ENCODE measurements around the gene CEACAM7. TPM values are rescaled to one million over a fixed set of nuclear protein-coding genes. Genes with fewer than 3 reads are reported as not detected.

The CEACAM7 gene
- total RNA-seq, 1 experiment from 2014 or later = not detected

GRCh38 chr19:41702171-41702651, 14.1 kb upstream of the CEACAM7 start:
- no peak overlapping the region for H2AK5ac ChIP-seq (ENCODE audit: insufficient read length, low read length)
- H4K8ac ChIP-seq (replicated peaks; ENCODE audit: insufficient read length, low read depth, low read length) = no peak overlapping the region
- no peak overlapping the region for H3K4ac ChIP-seq (ENCODE audit: low read depth, low read length)
- whole genome bisulfite sequencing (ENCODE audit: extremely low coverage, insufficient read length, low lambda C conversion rate) = no CpG with 5 or more reads among the region's 3 CpGs
- H3K9me3 ChIP-seq (ENCODE audit: control insufficient read depth, low read depth, low read length) = peaks cover 26% of the 10 kb centered on the region
- no peak overlapping the region for H4K91ac ChIP-seq (ENCODE audit: insufficient read length, low read depth, low read length)
- no peak overlapping the region for H3K14ac ChIP-seq (ENCODE audit: insufficient read depth, low read length)
- no peaks in the 10 kb centered on the region for H3K79me2 ChIP-seq (ENCODE audit: insufficient read depth, low read length)
- H3T11ph ChIP-seq (ENCODE audit: low read length) = no peak overlapping the region
- H3K9ac ChIP-seq (ENCODE audit: extremely low read depth, insufficient read length, low read length) = no peak overlapping the region
- H2BK12ac ChIP-seq (ENCODE audit: insufficient read length, low read depth, low read length) = no peak overlapping the region
- H3K23ac ChIP-seq (ENCODE audit: insufficient read length, low read depth, low read length) = no peak overlapping the region
- Mint-ChIP-seq H3K36me3 (ENCODE audit: insufficient read depth in 1 of 3, low read depth in 3 of 3) (peaks cover 4 to 29% (median 8%) of the 10 kb centered on the region in 3 experiments; a peak in 5 of 7 replicates), H3K4me3 (no peak overlapping the region), H3K4me1 (no peaks in the 10 kb centered on the region), H3K9me3 (peaks cover 74 to 92% of the 10 kb centered on the region in 2 experiments), H3K27ac (no peak overlapping the region), H3K27me3 (ENCODE audit: low read depth) (peaks cover 2% of the 10 kb centered on the region)
- no peaks in the 10 kb centered on the region for H3K27me3 ChIP-seq (ENCODE audit: insufficient read depth, low read length)
- H3K23me2 ChIP-seq (ENCODE audit: insufficient read length, low read depth, low read length, poor library complexity, severe bottlenecking) = no peaks in the 10 kb centered on the region
- no peak overlapping the region for H4K5ac ChIP-seq (ENCODE audit: insufficient read length, low read depth, low read length)
- no peak for DNase-seq
- no peak overlapping the region for H3K18ac ChIP-seq (ENCODE audit: insufficient read length, low read depth, low read length)
- TF ChIP-seq CTCF (conservative IDR thresholded peaks at IDR 0.05) = no peak
- no peak overlapping the region for H3K4me2 ChIP-seq (ENCODE audit: insufficient read depth, insufficient read length, low read length)
- H3K79me1 ChIP-seq (ENCODE audit: insufficient read depth, low read depth, low read length, poor library complexity, severe bottlenecking) = no peaks in the 10 kb centered on the region
- H3K56ac ChIP-seq (ENCODE audit: insufficient read length, low read depth, low read length) = no peak overlapping the region
- no peak overlapping the region for H2BK5ac ChIP-seq (ENCODE audit: insufficient read length, low read length)
- no peak overlapping the region for H2BK20ac ChIP-seq (ENCODE audit: low read depth, low read length, poor library complexity, severe bottlenecking)
- H4K20me1 ChIP-seq (ENCODE audit: control insufficient read depth, insufficient read depth, insufficient read length) = no peaks in the 10 kb centered on the region
- no peak overlapping the region for H2BK15ac ChIP-seq (ENCODE audit: low read depth, low read length)
- no peak overlapping the region for H2BK120ac ChIP-seq (ENCODE audit: low read depth, low read length, poor library complexity, severe bottlenecking)
- no peak overlapping the region for H2AFZ ChIP-seq (ENCODE audit: low read length)
- H3K27ac ChIP-seq (ENCODE audit: insufficient read length, low read depth, low read length) = no peak overlapping the region
- no peaks in the 10 kb centered on the region for H3K4me1 ChIP-seq (ENCODE audit: insufficient read depth, low read length)
